A673 (cell line): ENCODE data around the gene SREBF1.

Experiments
- EZH2 ChIP-seq: fragments of 200-600 bp; sonication (generic); IDR thresholded peaks from 2 replicates; pipeline ENCODE4 v1.6.1; 2017; ENCODE audit warnings: borderline replicate concordance, low read depth, mild to moderate bottlenecking, mixed read lengths, antibody characterized with exemption, low read length; ENCODE audit not compliant: poor library complexity, severe bottlenecking
- TF ChIP-seq, protein P1 (sequence below): fragments of 300-800, 200-600 bp; sonication (generic); conservative IDR thresholded peaks from 2 replicates; pipeline ENCODE4 v1.5.1; 2017; ENCODE audit warnings: low read depth, mild to moderate bottlenecking, antibody characterized with exemption, low read length, moderate library complexity, mixed read lengths

DNA sequence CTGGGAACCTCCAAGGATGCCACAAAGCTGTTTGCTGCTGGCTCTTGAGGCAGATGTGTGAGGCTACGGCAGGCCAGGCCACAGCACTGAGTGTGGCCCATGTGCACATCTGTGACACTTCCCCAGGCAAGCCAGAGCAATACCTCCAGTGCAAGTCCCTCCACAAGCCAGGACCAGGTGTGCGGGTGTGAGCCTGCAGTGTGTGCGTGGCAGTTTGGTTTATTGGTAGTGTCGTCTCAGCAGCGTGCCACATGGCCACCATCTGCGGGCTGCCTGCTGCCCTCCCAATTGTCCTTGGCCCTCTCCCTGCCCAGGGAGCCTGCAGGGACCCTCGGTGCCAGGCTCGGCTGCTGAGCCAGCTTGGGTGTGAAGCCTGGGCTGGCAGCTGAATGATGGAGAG is 9.9 kb upstream of the SREBF1 start:
- TF ChIP-seq, protein P1, sequence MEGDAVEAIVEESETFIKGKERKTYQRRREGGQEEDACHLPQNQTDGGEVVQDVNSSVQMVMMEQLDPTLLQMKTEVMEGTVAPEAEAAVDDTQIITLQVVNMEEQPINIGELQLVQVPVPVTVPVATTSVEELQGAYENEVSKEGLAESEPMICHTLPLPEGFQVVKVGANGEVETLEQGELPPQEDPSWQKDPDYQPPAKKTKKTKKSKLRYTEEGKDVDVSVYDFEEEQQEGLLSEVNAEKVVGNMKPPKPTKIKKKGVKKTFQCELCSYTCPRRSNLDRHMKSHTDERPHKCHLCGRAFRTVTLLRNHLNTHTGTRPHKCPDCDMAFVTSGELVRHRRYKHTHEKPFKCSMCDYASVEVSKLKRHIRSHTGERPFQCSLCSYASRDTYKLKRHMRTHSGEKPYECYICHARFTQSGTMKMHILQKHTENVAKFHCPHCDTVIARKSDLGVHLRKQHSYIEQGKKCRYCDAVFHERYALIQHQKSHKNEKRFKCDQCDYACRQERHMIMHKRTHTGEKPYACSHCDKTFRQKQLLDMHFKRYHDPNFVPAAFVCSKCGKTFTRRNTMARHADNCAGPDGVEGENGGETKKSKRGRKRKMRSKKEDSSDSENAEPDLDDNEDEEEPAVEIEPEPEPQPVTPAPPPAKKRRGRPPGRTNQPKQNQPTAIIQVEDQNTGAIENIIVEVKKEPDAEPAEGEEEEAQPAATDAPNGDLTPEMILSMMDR: no peak
- no peak for TF ChIP-seq EZH2
